ENCODE measurements around the gene IL34.
"Not testable (repeated sequence)": the region's sequence is repeated elsewhere in the genome, so short reads cannot be mapped to it uniquely, and the experiment has no call there.

The IL34 gene

DNA sequence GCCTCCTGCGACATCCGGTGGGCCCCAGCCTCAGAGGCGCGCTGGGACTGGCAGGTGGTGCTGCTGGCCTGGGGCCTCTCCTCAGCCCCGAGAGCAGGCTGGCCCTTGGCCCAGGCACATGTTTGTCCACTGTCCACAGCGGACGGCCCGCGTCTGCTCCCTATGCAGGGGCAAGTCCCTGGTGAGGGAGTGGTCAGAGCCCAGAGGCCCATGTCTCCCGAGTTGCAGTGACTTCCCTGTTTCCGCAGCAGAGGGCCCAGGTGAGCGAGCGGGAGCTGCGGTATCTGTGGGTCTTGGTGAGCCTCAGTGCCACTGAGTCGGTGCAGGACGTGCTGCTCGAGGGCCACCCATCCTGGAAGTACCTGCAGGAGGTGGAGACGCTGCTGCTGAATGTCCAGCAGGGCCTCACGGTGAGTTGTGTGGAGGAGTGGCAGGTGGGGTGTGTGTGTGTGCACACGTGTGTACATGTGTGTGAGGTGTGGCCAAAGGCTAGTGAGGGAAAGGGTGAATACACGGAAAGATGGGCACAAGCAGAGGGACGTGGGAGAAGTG is 10.4 kb downstream of the IL34 start:
- DNase-seq (ENCODE audit: low read depth, low spot score): no peak

DNA sequence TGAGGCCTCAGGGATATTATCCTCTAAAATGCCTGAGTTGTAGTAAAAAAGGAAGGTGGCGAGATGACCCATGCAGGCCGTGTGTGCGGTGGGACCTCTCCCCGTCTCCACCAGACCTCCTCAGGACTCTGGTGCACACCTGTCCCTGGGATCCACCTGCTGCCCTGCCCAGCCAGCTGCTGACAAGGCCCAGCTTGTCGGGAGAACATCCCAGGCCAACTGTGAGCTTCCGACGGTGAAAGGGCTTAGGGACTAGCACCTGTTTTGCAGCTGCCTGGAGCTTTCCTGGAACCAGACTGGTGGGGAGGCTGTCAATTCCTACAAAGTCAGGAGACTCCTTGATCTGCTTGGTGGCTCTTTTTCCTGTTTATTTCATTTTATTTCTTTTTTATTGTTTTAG is 11.6 kb downstream of the IL34 start:
- no peak for DNase-seq (ENCODE audit: low read depth, low spot score)

DNA sequence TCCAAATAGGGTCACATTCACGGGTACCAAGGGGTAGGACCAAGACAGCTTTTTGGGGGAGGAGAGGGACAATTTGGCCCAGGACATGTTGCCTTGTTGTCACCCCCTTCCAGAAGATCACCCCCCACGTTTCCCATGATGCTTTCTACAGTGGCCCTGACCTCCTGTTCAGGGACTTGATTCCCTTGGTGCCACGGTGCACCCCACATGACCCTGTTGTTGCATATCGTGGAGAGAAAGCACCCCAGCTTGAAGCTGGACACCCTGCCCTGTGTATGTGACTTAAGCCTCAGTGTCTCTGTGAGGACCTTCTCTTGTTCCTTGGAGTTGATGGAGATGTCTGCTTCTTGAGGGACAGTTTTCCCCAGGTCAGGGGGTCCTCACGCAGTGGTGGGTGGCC is 12.6 kb downstream of the IL34 start:
- no peak for DNase-seq (ENCODE audit: low read depth, low spot score)

DNA sequence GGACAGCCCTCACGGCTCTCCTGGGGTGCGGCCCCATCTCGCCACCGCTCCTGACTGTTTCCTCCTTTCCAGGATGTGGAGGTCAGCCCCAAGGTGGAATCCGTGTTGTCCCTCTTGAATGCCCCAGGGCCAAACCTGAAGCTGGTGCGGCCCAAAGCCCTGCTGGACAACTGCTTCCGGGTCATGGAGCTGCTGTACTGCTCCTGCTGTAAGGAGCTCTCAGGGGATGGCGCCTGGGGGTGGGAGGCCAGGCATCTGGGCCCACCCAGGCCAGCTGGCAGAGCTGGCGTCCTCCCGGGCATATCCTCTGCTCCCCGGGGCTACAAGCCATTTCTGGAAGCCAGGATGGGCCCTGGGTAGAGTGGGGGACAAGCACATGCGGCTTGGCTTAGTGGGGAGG is 13.2 kb downstream of the IL34 start:
- no peak for DNase-seq (ENCODE audit: low read depth, low spot score)

DNA sequence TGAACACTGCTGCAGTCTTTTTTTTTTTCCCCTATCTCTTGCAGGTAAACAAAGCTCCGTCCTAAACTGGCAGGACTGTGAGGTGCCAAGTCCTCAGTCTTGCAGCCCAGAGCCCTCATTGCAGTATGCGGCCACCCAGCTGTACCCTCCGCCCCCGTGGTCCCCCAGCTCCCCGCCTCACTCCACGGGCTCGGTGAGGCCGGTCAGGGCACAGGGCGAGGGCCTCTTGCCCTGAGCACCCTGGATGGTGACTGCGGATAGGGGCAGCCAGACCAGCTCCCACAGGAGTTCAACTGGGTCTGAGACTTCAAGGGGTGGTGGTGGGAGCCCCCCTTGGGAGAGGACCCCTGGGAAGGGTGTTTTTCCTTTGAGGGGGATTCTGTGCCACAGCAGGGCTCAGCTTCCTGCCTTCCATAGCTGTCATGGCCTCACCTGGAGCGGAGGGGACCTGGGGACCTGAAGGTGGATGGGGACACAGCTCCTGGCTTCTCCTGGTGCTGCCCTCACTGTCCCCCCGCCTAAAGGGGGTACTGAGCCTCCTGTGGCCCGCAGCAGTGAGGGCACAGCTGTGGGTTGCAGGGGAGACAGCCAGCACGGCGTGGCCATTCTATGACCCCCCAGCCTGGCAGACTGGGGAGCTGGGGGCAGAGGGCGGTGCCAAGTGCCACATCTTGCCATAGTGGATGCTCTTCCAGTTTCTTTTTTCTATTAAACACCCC is 13.8 kb downstream of the IL34 start:
- DNase-seq (ENCODE audit: low read depth, low spot score): no peak

DNA sequence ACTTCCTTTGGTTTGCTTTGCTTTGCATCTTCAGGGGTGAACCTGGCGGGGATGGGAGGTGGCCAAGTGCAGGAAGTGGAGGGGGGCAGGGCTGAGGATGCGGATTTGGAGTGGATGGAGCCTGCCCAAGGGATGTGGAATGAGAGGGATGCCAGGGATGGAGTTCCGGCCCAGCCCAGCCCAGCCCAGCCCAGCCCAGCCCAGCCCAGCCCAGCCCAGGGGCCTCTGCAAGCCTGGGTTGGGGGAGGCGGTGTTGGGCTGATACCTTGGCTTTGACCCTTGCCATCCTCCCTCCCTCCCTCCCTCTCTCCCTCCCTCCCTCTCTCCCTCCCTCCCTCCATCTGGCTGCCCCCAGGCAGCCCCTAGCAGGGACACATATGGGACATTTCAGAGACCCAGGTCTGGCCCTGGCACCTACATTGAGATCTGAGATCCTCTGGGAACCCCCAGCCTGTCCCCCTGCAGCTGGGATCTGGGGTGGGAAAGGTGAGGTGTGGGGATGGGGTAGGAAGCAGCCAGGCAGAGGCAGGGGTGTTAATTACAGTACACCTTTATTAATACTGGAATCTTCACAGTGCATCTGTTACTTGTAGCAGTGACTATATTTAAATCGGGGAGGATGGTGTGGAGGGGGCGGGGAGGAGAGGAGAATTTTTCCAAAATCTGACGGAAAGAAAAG is 14.5 kb downstream of the IL34 start:
- no peak for DNase-seq (ENCODE audit: low read depth, low spot score)

DNA sequence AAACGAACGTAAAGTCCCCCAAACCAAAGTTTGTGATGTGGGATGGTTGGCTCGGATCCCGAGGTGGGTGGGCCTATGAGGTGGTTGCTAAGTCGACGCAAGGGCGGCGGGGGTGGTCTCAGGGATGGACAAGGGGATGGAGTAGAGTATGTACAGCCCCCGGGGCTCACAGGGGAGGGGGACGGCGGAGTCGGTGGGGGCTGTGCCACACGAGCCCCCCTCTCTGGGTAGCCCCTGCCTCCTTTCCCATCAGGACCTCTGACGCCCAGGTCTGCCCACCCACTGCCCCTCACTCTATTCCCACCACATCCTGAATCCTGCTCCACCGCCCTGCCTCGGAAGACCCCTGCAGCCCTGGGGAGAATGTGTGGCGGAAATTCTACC is 15.2 kb downstream of the IL34 start:
- no peak for DNase-seq (ENCODE audit: low read depth, low spot score)

DNA sequence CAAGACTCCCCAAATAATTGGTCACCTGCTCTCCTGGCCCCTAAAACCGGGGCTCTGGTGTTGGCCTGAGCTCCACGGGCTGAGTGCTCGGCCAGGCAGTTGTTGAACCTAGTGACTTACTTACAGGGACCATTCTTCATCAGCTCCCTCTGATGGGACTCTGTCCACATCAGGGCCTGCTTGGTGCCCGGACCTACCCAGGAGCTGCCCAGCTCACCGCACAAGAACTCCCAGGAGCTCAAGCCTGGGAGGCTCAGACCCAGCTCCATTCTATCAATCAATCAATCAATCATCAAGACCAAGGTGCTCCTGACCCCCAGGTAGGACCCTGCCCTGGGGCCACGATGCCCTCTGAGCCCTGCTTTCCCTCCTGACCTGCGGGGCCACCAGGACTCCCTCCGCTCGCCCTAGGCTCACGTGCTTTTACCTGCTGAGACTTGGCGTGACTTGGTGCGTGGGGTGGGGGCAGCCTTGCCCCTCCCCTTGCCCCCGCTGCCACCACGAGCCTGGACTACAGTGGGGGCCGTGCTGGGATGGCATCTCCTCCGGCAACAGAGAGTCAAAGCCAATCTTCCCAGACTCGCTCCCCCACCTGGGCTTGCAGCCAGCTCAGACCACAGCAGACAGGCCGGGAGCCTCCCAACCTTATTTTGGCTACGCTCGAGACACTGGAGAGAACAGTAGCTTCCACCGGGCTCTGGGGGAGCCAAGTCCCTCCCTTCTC is 15.7 kb downstream of the IL34 start:
- no peak for DNase-seq (ENCODE audit: low read depth, low spot score)

DNA sequence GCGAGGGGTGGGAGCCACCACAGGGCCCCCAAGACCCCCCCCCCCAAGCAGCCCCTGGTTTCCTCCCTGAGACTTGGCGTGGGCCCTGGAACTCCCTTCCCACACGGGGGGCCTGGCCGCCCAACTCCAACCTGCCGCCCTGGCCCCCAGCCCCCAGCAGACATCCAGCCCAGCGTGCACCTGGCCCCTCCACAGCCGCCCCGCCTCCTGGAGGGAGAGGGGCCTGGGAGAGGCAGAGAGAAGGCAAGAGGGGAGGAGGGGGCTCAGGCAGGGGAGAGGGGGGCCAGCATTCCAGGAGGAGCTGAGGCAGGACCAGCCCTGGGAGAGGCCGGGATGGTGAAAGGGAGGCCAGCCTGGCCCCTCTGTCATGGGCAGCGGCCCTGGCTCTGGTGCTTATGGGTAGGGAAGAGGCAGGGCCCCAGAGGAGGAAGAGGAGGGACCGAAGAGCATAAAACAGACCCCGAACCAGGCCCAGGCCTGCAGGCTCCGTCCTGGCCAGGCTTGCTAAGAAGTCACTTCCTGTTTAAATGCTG is 16.7 kb downstream of the IL34 start:
- DNase-seq (ENCODE audit: low read depth, low spot score): no peak

DNA sequence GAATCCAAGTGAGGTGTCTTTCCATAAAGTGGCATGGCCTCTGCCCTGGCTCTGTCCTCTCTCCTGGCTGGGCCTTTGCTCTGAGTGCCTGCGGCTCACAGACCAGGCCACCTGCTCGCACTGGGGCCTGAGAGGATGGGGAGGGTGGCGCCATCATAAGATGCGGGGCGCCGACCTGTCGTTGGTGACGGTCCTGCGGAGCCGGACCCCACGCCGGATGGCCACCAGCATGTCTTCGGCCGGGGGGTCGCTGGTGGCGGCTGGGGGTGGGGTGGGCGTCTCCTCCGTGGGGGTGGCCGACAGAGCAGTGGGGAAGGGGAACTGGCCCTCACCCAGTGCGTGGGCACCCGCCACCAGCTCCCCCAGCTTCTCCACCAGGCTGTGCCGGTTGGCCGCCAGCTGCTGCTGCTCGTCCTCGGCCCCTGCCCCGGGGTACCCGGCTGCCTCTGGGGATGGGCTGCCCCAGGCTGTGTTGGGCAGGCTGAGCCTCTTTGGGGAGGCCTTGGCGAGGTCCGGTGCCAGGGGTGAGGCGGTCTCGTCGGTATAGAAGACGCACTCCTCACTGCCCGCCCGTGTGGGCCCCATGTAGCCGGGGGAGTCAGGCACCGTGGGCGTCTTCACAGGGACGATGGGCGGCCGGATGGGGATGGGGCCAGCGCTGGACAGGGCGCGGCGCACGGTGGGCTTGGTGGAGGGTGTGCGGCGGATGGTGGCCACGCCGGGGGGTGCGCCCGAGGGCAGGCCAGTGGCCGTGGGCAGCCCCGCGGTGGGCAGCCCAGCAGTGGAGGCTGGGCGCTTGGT is 17.4 kb downstream of the IL34 start:
- no peak for DNase-seq (ENCODE audit: low read depth, low spot score)

DNA sequence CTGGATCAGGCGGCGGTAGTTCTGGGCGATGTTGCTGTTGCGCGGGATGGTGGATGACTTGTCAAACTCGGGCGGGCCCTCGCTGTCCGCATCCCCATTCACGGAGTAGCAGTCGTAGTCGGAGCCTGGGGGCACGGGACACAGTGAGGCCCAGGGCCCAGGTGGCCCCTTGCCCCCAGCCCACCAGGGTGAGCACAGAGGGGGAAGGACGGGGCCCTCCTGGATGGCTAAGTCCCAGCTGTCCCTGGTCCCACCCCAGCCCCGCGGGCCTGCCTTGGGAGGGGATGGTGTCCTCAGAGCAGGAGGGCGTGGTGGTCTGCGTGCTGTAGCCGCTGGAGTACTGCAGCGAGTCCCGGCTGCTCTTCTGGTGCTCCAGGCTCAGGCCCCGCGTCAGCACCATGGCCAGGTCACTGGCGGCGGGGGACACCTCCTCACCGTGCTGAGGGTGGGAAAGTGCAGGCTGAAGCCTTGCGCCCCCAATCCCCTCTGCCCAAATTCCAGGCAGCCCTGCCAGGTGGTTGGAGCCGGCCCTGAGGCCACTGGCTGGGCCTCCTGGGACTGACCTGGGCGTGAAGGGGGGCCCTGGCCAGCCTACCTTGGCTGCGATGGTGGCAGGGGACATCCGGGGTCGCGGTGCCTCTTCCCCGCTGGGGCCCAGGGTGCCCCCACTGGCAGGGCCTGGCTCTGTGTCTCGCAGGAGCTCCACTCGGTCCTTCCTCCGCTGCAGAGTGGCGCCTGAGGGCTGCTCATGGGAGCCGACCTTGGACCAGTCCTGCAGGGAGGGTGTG is 18.2 kb downstream of the IL34 start:
- DNase-seq (ENCODE audit: low read depth, low spot score): no peak

DNA sequence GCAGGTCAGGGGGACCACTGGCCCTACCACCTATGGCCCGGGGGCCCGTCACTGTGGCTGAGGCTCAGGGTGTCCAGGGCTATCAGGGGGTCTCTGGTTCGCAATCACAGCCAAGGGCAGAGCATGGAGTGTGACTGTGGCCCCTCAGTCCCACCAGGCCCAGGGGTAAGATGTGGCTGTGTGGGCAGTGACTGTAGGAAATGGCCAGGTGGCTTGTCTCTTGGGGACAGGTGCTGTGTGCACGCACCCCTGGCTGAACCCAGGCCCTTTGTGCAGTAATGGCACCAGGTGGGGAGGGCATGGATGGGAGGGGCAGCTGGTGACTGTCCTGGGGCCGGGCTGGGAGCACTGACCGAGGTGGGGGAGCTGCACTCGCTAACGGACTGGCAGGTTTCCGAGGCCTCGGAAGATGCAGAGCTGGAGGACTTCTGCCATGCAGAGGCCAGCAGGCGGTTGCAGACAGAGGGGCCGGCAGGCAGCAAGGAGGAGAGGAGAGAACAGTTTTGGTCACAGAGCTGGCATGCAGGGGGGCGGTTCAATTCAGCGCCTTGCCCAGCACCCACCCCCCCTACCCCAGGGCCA is 18.8 kb downstream of the IL34 start:
- DNase-seq (ENCODE audit: low read depth, low spot score): no peak

DNA sequence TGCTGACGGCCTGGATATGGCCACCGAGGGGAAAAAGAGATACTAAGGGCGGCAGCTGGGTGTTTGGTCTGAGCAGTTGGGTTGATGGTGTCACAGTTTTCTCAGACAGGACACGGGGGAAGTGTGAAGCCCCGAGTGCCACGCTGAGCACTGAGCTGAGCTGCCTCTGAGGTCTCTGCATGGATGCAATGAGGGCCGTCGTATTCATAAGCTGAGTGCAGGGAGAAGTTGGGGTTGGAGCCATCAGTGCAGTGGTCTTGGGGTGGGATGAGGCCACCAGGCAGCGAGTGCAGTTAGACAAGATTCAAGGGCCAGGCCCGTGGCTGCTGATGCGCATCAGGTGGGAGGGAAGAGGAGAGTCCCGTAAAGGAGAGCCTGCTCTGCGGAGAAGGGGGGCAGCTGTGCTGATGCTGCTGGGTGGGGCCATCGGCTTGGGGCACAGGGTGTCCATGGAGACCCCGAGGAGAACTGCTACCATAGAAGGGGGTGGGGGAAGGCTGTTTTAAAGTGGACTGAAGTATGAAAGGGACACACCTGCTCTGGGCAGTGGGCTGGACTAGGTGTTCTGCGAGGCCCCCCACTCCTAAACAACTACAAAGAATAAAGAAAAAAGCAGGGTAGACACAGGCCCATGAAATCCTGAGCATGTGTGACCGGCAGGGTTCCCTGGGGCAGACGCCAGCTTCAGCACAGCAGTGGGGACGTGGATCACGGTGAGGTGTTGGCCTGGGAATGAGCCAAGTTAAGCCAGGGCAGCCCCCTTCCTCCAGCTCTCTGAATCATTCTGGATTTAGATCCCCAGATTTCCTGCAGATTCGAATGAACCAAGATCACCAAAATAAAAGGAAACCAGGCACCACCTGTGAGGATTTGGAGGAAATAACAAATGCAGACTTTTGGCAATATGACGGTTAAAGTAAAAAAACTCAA is 19.7 kb downstream of the IL34 start:
- DNase-seq (ENCODE audit: low read depth, low spot score): no peak

DNA sequence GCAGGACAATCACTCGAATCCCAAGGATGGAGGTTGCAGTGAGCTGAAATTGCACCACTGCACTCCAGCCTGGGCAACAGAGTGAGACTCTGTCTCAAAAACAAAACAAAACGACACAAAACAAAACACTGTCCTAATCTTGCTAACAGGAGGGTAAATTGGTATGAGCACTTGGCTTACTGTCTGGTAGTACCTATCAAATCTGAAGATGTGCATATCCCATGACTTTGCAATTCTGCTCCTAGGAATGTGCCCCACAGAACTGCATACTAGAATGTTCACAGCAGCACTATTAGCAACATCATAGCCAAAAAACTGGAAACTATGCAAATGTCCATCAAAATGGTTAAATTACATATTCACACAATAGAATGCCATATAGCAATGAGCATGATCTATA is 23.8 kb downstream of the IL34 start:
- DNase-seq (ENCODE audit: low read depth, low spot score): no peak

DNA sequence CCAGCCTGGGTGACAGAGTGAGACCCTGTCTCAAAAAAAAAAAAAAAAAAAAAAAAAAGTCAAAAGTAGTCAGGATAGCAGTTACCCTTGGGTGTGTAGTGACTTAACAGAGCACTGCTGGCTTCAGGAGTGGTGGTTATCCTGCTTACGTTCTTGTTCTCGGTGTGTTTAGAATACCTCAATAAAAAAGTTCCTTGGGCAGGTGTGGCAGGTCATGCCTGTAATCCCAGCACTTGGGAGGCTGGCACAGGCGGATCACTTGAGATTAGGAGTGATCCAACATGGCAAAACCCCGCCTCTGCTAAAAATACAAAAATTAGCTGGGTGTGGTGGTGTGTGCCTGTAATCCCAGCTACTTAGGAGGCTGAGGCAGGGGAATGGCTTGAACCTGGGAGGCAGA is 24.6 kb downstream of the IL34 start:
- DNase-seq (ENCODE audit: low read depth, low spot score): not testable (repeated sequence)

DNA sequence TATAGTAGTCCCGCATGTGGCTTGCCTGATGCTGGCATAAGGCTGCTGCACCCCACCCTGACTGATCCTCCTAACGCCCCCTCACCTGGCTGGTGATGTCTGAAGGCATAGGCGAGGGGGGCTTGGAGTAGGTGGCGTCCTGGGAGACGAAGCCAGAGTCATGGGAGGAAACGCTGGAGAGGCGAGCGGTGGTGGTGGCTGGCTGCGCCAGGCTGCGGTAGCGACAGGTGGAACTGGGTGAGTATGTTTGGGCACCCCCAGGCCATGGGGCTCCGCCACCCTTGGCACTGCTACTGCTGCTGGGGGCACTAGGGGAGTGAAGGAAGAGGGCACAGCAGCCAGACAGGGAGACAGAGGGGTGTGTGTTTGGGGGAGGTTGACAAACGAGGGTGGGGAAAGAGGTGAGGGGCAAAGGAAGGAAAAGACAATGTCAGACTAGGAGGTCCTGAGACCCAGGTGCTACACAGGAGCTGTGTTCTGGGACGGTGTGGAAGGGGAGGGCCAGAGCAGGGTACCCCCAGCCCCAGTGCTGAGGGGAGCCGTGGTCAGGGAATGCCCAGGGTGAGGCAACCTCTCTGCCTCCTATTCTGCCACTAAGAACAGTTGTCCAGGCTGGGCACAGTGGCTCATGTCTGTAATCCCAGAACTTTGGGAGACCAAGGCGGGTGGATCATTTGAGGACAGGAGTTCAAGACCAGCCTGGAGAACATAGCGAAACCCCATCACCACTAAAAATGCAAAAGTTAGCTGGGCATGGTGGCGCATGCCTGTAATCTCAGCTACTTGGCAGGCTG is 28.1 kb downstream of the IL34 start:
- no peak for DNase-seq (ENCODE audit: low read depth, low spot score)

DNA sequence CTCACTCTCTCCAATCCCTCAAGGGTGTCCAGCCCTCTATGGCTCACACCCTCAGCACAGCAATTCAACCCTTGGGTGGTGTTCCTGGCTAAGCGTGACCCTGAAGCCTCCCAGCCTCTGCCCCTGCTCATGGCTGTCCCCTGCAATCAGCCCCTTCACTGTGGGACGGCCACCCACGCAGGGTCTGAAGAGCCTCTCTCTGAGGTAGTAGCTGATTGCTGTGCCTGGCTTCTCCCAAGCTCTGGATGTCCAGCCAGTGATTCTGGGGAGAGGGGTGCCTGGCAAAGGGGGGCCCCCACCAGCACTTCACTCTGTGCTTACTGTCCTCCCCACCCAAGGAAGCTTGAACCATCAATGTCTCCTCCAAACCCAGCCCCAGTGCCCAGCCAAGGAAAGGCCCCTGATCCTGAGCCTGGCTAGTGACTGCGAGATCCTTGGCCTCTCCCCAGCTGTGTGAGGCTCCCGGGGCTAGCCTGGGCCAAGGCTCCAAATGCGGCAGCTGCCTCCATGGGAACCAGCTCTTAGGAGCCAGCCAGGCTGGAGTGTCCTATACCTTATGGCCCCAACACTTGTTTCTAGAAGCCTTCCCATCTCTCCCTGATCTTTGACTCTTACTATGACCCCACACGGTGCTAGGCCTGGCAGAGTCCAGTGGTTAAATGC is 29.6 kb downstream of the IL34 start:
- DNase-seq (ENCODE audit: low read depth, low spot score): no peak
